Fibroblast of skin of left quadriceps (primary cell): ENCODE measurements around the gene BMP8A.
"Not testable (repeated sequence)": the region's sequence is repeated elsewhere in the genome, so short reads cannot be mapped to it uniquely, and the experiment has no call there.

Experiments used
- DNase-seq, 2 experiments: peaks; one replicate each; pipeline ENCODE4 v3.0.0-alpha.2; 2013; ENCODE audit warnings: low read depth in 2 of 2

The BMP8A gene

DNA sequence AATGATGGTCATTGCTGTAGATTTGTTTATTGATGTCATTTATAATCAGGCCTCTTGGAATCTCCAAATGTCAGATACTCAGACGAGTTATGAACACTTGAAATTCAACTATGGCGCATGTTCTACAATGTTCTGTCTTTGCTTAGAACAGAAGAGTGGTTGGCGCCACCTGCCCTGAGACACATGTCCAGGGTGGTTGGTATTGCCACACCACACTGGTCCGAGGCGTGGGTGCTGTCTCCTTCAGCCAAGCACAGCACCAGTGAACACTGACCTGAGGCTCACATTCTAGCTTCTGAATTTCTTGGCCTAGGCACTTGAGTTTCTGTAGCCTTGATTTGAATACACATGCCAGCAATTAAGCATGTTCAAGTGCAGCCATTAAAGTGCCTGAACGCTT is 10.1 kb upstream of the BMP8A start:
- no peak for DNase-seq

GRCh38 chr1:39483276-39483675 is 8.2 kb upstream of the BMP8A start:
- DNase-seq = no peak

DNA sequence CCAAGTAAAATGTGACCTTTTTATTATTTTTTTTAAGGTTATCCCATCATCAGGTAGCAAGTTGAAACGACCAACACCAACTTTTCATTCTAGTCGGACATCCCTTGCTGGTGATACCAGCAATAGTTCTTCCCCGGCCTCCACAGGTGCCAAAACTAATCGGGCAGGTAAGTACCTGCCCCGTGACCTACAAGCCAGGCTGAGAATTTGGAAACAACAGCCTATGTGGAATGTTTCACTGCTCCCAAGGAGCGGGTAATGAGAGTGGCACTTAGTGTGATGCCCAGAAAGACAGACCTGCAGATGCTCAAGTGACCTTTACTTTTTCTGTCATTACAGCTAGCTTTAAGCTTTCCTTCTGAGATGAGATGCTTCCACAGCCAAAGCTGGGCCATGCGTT is 6.9 kb upstream of the BMP8A start:
- DNase-seq = no peak

DNA sequence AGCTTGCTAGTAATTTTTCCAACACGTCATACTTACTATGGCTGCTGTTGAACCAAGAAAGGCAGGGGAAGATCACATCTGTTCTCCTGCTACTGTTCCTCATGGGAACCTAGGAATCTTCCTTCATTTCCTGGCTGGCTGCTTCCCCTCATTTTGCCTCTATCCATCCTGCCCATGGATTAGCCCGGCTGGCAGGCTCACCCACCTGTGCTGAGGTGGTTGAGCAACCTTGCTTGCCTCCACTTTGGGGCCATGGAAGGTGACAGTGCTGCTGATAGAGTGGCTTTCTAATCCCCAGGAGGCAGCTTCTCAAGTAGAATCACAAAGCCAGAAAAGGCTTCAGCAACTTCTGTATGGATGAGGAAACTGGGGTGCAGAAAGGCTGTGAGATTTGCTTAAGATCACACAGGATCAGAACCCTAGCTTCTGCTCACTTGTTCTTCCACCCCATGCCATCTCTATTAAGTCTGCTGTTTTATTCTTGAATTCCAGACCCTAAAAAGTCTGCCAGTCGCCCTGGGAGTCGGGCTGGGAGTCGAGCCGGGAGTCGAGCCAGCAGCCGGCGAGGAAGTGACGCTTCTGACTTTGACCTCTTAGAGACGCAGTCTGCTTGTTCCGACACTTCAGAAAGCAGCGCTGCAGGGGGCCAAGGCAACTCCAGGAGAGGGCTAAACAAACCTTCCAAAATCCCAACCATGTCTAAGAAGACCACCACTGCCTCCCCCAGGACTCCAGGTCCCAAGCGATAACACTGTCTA is 6.2 kb upstream of the BMP8A start:
- DNase-seq = no peak

- DNase-seq = no peak
Observed at GRCh38 chr1:39488012-39488545, 3.4 kb upstream of the BMP8A start.

GRCh38 chr1:39488793-39489566 is 2.5 kb upstream of the BMP8A start:
- DNase-seq = no peak

GRCh38 chr1:39489567-39490239 is 1.7 kb upstream of the BMP8A start:
- DNase-seq = no peak

DNA sequence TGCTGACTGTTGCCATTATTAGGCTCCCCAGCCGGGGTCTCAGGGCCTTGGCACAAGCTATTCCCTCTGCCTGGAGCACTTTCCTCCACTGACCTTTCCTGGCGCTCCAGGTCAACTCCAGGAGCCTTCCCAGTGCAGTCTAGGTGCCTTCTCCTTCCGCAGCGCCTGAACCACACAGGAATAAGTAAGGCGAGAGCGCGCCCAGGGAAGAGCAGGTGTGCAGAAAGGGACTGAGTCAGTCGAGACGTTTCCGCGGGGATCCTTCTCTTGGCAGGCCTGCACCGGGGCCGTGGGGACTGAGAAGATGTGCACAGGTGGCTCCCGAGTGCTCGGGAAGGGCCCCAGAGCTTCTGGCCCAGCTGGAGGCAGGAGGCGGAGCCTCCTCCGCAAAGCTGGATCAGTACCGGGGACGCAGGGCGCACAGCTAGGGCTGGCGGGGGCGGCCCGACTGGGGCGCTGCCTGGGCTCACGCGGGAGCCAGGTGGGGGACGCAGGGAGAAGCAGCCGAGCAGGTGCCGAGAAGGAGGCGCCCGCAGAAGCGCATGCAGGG is 765 bp upstream of the BMP8A start:
- no peak for DNase-seq

- DNase-seq = not testable (repeated sequence)
Observed at GRCh38 chr1:39492118-39493042, 944 bp downstream of the BMP8A start.

GRCh38 chr1:39493043-39493810 is 1.8 kb downstream of the BMP8A start:
- not testable (repeated sequence) for DNase-seq

- DNase-seq = no peak
Observed at GRCh38 chr1:39494671-39495410, 3.4 kb downstream of the BMP8A start.

DNA sequence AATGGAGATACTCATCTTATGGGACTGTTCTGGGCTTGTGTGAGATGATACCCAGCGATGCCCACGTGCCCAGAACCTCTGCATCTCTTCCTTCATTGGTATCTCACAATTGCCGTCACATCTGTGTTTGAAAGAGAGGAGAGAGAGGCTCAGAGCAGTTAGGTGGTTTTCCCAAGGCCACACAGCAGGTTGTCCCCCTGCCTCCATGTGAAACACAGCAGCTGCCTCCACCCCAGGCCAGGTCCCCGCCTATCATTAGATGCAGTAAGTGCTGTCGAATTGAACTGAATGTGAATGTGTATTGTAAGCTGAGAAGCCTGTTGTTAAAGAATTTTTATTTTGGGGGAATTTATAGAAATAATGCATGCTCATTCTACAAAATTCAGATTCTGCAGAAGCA is 5.1 kb downstream of the BMP8A start:
- not testable (repeated sequence) for DNase-seq

DNA sequence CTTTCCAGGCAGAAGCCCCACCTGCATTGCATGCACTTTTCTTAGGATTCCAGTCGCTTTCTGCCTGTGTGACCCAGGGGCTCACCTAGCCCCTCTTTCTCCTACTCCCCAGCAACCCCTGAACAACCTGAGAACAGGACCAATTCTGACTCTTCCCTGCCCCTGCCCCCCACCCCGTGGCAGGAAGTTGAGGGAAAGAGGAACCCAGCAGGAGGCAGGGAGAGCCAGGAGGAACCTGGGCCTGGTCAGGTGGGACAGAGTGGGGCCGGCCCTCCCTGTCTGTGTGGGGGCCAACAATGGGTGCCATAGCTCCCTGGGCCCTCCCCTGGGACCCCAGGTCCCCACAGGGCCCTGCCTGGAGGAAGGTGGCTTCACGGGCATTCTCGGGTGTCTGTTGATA is 6.1 kb downstream of the BMP8A start:
- DNase-seq = no peak

- DNase-seq = not testable (repeated sequence)
Observed at GRCh38 chr1:39498096-39498710, 6.8 kb downstream of the BMP8A start.

- DNase-seq = not testable (repeated sequence)
Observed at GRCh38 chr1:39498821-39499220, 7.4 kb downstream of the BMP8A start.

- no peak for DNase-seq
Observed at GRCh38 chr1:39499668-39500067, 8.2 kb downstream of the BMP8A start.

DNA sequence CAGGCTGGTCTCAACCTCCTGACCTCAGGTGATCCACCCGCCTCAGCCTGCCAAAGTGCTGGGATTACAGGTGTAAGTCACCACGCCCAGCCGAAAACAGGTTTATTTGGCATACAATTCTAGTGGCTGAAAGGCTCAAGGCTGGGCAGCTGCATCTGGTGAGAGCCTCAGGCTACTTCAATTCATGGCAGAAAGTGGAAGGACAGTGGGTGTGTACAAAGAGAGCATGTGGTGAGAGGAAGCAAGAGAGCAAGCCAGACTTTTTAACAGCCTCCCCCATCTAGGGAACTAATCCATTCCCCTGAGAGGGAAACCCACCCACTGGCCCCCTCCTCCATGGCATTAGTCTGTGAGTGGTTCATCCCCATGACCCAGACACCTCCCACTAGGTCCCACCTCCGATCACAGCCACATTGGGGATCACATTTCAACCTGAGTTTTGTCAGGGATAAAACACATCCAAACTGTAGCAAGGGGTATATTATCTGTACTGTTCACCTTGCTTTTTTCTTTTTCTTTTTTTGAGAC is 9.5 kb downstream of the BMP8A start:
- DNase-seq = no peak

- DNase-seq = no peak
Observed at GRCh38 chr1:39501666-39502065, 10.2 kb downstream of the BMP8A start.

GRCh38 chr1:39504436-39504835 is 13.0 kb downstream of the BMP8A start:
- DNase-seq = not testable (repeated sequence)
